ENCODE results near the gene LECT2.

Gene LECT2

GRCh38 chr5:135990528-135991255 is 35.9 kb upstream of the LECT2 start:
- no peak overlapping the region for H3K4me3 ChIP-seq (replicated peaks; ENCODE audit: low read depth, low read length)
- no peak for TF ChIP-seq CTCF (IDR thresholded peaks at IDR 0.05; ENCODE audit: low read length, missing control alignments)
- no peak for DNase-seq (ENCODE audit: low read depth)

- DNase-seq (ENCODE audit: low read depth), result no peak
- TF ChIP-seq CTCF (IDR thresholded peaks at IDR 0.05; ENCODE audit: low read length, missing control alignments), result no peak
- no peak overlapping the region for H3K4me3 ChIP-seq (replicated peaks; ENCODE audit: low read depth, low read length)
These were observed 34.9 kb upstream of the LECT2 start for GRCh38 chr5:135989686-135990085.

- H3K4me3 ChIP-seq (replicated peaks; ENCODE audit: low read depth, low read length), result no peak overlapping the region
These were observed 33.8 kb upstream of the LECT2 start for GRCh38 chr5:135988546-135988945.

GRCh38 chr5:135986891-135987401 is 32.2 kb upstream of the LECT2 start:
- DNase-seq (ENCODE audit: low read depth), result no peak
- H3K4me3 ChIP-seq (replicated peaks; ENCODE audit: low read depth, low read length), result no peak overlapping the region
- no peak for TF ChIP-seq CTCF (IDR thresholded peaks at IDR 0.05; ENCODE audit: low read length, missing control alignments)

More at GRCh38 chr5:135988546-135988945, 33.8 kb upstream of the LECT2 start:
- no peak for DNase-seq (ENCODE audit: low read depth)
- no peak for TF ChIP-seq CTCF (IDR thresholded peaks at IDR 0.05; ENCODE audit: low read length, missing control alignments)

GRCh38 chr5:135986401-135986800 is 31.6 kb upstream of the LECT2 start:
- no peak overlapping the region for H3K4me3 ChIP-seq (replicated peaks; ENCODE audit: low read depth, low read length)
- no peak for DNase-seq (ENCODE audit: low read depth)

GRCh38 chr5:135985951-135986350 is 31.2 kb upstream of the LECT2 start:
- TF ChIP-seq CTCF (IDR thresholded peaks at IDR 0.05; ENCODE audit: low read length, missing control alignments), result no peak
- H3K4me3 ChIP-seq (replicated peaks; ENCODE audit: low read depth, low read length), result no peak overlapping the region
- no peak for DNase-seq (ENCODE audit: low read depth)

More at GRCh38 chr5:135986401-135986800, 31.6 kb upstream of the LECT2 start:
- no peak for TF ChIP-seq CTCF (IDR thresholded peaks at IDR 0.05; ENCODE audit: low read length, missing control alignments)

GRCh38 chr5:135980620-135981019 is 25.8 kb upstream of the LECT2 start:
- DNase-seq (ENCODE audit: low read depth), result no peak
- H3K4me3 ChIP-seq (replicated peaks; ENCODE audit: low read depth, low read length), result no peak overlapping the region
- no peak for TF ChIP-seq CTCF (IDR thresholded peaks at IDR 0.05; ENCODE audit: low read length, missing control alignments)

All from fibroblast of pulmonary artery (primary cell).